BJ (cell line): ENCODE data around the gene MAP4. TPM values are rescaled to one million over a fixed set of nuclear protein-coding genes. Genes with fewer than 3 reads are reported as not detected.

ENCODE experiments used
- CTCF ChIA-PET: fragments of 350-600 bp; formaldehyde crosslinking; extraction: SDS; loops from one replicate; lab custom pipeline; 2021; ENCODE audit warnings: antibody characterized with exemption, inconsistent platforms; lab: Yijun Ruan, JAX
- POLR2A ChIA-PET: fragments of 300-600 bp; sonication (Branson Sonifier 250); formaldehyde crosslinking; extraction: SDS; loops from one replicate; lab custom pipeline; 2021; ENCODE audit warnings: antibody characterized with exemption; lab: Charles Lee
- DNase-seq: peaks from one replicate; pipeline ENCODE4 v3.0.0-alpha.2; 2011; ENCODE audit warnings: low read depth
- H3K27me3 ChIP-seq: 2 replicates; pipeline ENCODE4 v1.6.0; 2011; ENCODE audit warnings: low read length; ENCODE audit not compliant: control insufficient read depth, insufficient read depth
- H3K36me3 ChIP-seq: 2 replicates; pipeline ENCODE4 v1.5.1; 2011; ENCODE audit warnings: low read length; ENCODE audit not compliant: control insufficient read depth, insufficient read depth
- H3K4me3 ChIP-seq: 2 replicates; pipeline ENCODE4 v1.5.1; 2011; ENCODE audit warnings: low read depth, mild to moderate bottlenecking, control low read depth, low read length
- polyA plus RNA-seq: library from polyadenylated mRNA; depleted of rRNA; stranded (reverse); fragments of >200 nt; gene quantifications from 2 replicates; pipeline ENCODE4 v1.2.3, GENCODE V29; 2011
- TF ChIP-seq, protein P1 (sequence below): IDR thresholded peaks from 2 replicates; pipeline ENCODE4 v1.5.1; 2011; ENCODE audit warnings: low read depth, mild to moderate bottlenecking, control low read depth, inconsistent platforms, low read length, moderate library complexity; ENCODE audit not compliant: insufficient read depth

The MAP4 gene
- polyA plus RNA-seq, 1 experiment = 247 TPM

GRCh38 chr3:47892286-47893040 is 123.8 kb downstream of the MAP4 start:
- Histone ChIP-seq H3K4me3 (no peak overlapping the region), H3K27me3 (no peaks in the 10 kb centered on the region), H3K36me3 (peaks cover 7% of the 10 kb centered on the region)
- ChIA-PET POLR2A (no interaction called here), CTCF (interaction anchor here (1.0 to 1.5 kb wide), 4 partner anchors 10 to 98 kb away, joined by 3 to 10 read pairs (median 4); no protein-coding TSS in a partner anchor)
- DNase-seq = no peak
- TF ChIP-seq, protein P1, sequence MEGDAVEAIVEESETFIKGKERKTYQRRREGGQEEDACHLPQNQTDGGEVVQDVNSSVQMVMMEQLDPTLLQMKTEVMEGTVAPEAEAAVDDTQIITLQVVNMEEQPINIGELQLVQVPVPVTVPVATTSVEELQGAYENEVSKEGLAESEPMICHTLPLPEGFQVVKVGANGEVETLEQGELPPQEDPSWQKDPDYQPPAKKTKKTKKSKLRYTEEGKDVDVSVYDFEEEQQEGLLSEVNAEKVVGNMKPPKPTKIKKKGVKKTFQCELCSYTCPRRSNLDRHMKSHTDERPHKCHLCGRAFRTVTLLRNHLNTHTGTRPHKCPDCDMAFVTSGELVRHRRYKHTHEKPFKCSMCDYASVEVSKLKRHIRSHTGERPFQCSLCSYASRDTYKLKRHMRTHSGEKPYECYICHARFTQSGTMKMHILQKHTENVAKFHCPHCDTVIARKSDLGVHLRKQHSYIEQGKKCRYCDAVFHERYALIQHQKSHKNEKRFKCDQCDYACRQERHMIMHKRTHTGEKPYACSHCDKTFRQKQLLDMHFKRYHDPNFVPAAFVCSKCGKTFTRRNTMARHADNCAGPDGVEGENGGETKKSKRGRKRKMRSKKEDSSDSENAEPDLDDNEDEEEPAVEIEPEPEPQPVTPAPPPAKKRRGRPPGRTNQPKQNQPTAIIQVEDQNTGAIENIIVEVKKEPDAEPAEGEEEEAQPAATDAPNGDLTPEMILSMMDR = no peak

DNA sequence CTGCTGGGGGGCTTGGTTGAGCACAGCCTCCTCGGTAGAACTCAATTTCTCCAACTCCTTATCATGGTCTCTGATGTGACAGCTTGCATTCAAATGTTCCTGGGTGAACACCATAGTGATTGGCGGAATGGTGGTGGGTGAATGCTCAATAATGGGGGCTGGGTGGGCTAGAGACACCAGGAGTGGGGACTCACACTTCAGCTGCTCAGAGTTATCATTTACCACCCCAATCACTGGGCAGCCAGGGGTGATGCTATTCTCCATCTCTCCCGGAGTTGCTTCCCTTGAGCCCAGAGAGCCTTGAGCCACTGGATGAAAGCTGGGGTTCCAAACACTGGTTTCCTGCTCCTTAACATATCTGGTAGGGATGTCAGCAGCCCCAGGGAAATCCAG is 124.6 kb downstream of the MAP4 start:
- peaks cover 7% of the 10 kb centered on the region for H3K36me3 ChIP-seq
- CTCF ChIA-PET = interaction anchor here (1.2 to 1.5 kb wide), 3 partner anchors 10 to 101 kb away, joined by 3 to 5 read pairs (median 4); no protein-coding TSS in a partner anchor
- POLR2A ChIA-PET = no interaction called here
- no peaks in the 10 kb centered on the region for H3K27me3 ChIP-seq
- TF ChIP-seq, protein P1 = no peak
- no peak overlapping the region for H3K4me3 ChIP-seq
- no peak for DNase-seq

GRCh38 chr3:47890828-47891612 is 125.2 kb downstream of the MAP4 start:
- no peak overlapping the region for H3K4me3 ChIP-seq
- ChIA-PET POLR2A (no interaction called here), CTCF (interaction anchor here (0.8 to 1.8 kb wide), 7 partner anchors 10 to 267 kb away, joined by 3 to 5 read pairs (median 4); no protein-coding TSS in a partner anchor)
- DNase-seq = no peak
- H3K27me3 ChIP-seq = no peaks in the 10 kb centered on the region
- TF ChIP-seq, protein P1 = no peak
- H3K36me3 ChIP-seq = peaks cover 7% of the 10 kb centered on the region

GRCh38 chr3:47890126-47890827 is 125.9 kb downstream of the MAP4 start:
- Histone ChIP-seq H3K4me3 (no peak overlapping the region), H3K36me3 (peaks cover 7% of the 10 kb centered on the region), H3K27me3 (no peaks in the 10 kb centered on the region)
- TF ChIP-seq, protein P1 = no peak
- DNase-seq = no peak
- POLR2A ChIA-PET = interaction anchor here (0.6 kb wide), 1 partner anchor 12 kb away, joined by 3 read pairs; no protein-coding TSS in a partner anchor
- CTCF ChIA-PET = interaction anchor here (0.8 to 1.8 kb wide), 6 partner anchors 11 to 268 kb away, joined by 3 to 5 read pairs (median 4); no protein-coding TSS in a partner anchor
